GM20431 (cell line): Measurements from ENCODE around the gene FAM167B.
"Not testable (repeated sequence)": the region's sequence is repeated elsewhere in the genome, so short reads cannot be mapped to it uniquely, and the experiment has no call there.

Source experiments
- in situ Hi-C: fragments of 300-500 bp; cut with MseI, MboI; formaldehyde crosslinking; loops from one replicate; pipeline ENCODE4 v1.15.0; 2020; ENCODE audit warnings: low sequenced_read_pairs; ENCODE audit not compliant: unreplicated experiment

The FAM167B gene

DNA sequence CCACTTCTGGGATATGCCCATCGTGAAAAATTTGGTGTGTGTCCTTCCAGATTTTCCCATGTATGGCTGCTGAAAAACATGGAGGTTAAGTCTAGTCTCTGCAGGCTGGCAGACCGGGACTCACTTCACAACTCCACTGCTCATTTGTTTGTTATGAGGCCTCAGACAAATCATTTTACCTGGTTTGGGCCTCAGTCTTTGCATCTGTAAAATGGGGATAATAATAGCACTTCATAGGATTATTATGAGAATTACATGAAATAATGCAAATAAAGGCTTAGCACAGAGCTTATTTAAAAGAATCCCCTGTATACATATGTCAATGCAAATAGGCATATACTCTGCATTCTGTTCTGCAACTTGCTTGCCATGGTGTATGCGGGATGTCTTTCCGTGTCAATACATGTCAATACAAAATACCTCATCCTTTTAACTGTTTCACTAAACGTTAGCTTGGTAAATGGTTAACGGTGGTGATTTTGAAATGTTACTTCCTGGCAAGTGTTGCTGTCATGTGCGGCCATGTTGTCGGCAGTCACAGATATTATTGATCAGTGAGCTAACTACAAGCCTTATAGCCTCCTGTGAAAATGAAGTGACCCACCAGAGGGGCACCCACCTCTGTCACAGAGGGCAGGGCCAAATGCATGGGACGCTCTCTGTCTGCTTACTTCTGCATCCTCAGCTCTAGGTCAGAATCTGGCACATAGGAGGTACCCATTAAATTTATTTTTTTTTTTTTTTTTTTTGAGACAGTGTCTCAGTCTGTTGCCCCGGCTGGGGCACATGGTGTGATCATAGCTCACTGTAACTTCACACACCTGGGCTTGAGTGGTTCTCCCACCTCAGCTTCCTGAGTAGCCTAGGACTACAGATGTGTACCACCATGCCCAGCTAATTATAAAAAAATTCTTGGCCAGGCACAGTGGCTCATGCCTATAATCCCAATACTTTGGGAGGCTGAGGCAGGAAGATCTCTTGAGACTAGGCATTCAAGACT is 8.3 kb downstream of the FAM167B start:
- in situ Hi-C loops, result no loop called here

GRCh38 chr1:32256473-32257226 is 9.6 kb downstream of the FAM167B start:
- in situ Hi-C loops, result no loop called here

GRCh38 chr1:32257227-32257508 is 10.1 kb downstream of the FAM167B start:
- in situ Hi-C loops, result no loop called here

DNA sequence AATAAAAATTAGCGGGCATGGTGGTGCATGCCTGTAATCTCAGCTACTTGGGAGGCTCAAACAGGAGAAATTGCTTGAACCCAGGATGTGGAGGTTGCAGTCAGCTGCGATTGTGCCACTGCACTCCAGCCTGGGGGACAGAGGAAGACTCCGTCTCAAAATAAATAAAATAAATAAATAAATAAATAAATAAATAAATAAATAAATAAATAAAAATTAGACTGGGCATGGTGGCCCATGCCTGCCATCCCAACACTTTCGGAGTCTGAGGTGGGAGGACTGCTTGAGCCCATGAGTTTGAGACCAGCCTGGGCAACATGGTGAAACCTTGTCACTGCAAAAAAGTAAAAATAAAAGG is 16.2 kb downstream of the FAM167B start:
- in situ Hi-C loops, result not testable (repeated sequence)

DNA sequence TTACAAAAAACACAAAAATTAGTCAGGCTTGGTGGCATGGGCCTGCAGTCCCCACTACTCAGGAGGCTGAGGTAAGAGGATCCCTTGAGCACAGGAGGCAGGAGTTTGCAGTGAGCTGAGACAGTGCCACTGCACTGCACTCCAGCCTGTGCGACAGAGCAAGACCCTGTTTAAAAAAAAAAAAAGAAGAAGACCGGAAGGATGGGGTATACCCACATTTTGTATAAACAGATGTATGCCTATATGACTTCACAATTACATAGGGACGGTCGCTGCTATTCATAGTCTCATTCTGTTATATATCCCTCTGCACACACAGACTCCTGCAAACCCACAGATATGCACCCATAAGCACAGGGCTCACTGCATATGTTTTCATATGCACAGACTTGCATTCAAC is 16.7 kb downstream of the FAM167B start:
- in situ Hi-C loops, result no loop called here

GRCh38 chr1:32265846-32266245 is 18.8 kb downstream of the FAM167B start:
- in situ Hi-C loops, result no loop called here

DNA sequence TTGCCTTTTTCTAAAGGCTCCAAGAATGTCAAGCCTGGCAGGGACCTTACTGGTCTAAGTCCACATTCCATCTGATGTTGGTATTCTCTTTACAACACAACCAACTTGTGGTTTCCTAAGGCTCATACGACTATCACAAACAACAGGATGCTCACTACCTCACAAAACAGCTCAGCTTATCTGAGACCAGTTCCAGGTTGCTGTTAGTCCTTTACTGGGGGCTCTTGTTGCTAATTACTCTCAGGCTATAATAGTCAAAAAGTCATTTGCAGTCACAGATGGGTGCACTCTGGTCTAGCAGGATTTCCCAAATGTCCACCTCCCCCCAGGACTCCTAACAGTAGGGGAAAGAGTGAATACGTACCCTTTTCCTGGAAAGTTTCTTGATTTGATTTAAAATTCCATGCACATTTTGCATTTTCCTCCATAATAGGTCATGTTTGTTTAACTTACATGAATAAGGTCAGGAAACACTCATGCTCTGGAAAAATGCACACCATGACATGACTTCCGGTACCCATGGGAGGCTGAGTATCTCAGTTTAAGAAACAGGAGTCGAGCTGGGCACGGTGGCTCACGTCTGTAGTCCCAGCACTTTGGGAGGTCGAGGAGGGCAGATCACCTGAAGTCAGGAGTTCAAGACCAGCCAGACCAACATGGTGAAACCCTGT is 20.0 kb downstream of the FAM167B start:
- in situ Hi-C loops, result no loop called here

GRCh38 chr1:32269744-32270143 is 22.7 kb downstream of the FAM167B start:
- in situ Hi-C loops, result no loop called here

DNA sequence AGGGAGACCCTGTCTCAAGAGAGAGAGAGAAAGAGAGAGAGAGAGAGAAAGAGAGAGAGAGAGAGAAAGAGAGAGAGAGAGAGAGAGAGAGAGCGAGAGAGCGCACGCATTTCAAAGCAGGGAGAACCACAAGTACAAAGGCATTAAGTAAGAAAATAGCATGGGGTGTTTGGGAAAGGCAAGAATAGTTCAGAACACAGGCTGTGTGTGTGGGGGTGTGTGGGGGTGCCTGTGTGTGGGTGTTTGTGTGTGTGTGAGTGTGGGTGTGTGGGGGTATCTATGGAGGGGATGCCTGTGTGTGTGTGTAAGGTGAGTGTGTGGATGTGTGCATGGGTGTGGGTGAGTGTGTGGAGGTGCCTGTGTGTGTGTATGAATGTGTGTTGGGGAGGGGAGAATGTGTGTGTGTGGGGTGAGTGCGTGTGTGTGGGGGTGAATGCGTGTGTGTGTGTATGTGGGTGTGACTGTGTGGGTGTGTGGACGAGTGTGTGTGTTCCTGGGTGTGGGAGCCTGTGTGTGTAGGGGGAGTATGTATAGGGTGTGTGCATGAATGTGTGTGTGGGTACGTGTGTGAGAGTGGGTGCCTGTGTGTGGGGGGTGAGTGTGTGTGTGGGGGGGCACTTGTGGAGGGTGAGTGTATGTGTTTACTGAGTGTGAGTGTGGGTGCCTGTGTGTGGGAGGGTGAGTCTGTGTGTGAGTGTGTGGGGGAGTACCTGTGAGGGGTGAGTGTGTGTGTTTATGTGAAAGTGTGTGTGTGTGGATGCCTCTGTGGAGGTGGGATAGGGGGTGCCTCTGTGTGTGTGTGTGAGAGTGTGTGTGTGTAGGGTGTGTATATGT is 25.8 kb downstream of the FAM167B start:
- in situ Hi-C loops, result no loop called here

GRCh38 chr1:32273391-32274208 is 26.6 kb downstream of the FAM167B start:
- in situ Hi-C loops, result no loop called here

- in situ Hi-C loops, result no loop called here
Measured at GRCh38 chr1:32274646-32275340, 27.8 kb downstream of the FAM167B start.

GRCh38 chr1:32275424-32275823 is 28.4 kb downstream of the FAM167B start:
- in situ Hi-C loops, result no loop called here

DNA sequence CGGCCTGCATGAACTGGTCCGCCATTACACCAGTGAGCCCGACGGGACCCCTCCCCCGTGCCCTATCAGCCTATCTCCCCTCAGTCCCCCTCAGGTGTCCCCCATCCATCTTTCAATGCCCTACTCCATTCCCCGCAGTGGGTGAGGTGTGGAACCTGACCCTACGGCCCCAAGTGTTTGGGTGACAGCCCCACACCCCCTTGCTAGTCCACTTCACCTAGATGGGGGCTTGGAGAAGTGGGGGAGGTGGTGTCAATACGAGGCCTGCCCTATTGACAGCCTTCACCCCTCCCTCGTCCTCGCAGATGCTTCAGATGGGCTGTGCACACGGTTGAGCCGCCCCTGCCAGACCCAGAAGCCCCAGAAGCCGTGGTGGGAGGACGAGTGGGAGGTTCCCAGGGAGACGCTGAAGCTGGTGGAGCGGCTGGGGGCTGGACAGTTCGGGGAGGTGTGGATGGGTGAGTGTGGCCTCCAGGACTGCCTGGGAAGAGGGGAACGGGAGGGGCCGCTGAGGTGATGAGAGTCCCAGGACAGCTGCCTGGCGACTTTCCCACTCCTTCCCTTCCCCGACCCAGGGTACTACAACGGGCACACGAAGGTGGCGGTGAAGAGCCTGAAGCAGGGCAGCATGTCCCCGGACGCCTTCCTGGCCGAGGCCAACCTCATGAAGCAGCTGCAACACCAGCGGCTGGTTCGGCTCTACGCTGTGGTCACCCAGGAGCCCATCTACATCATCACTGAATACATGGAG is 29.2 kb downstream of the FAM167B start:
- in situ Hi-C loops, result no loop called here

GRCh38 chr1:32284777-32285176 is 37.8 kb downstream of the FAM167B start:
- in situ Hi-C loops, result not testable (repeated sequence)

DNA sequence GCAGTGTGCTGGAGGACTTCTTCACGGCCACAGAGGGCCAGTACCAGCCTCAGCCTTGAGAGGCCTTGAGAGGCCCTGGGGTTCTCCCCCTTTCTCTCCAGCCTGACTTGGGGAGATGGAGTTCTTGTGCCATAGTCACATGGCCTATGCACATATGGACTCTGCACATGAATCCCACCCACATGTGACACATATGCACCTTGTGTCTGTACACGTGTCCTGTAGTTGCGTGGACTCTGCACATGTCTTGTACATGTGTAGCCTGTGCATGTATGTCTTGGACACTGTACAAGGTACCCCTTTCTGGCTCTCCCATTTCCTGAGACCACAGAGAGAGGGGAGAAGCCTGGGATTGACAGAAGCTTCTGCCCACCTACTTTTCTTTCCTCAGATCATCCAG is 38.6 kb downstream of the FAM167B start:
- in situ Hi-C loops, result no loop called here

GRCh38 chr1:32286763-32287162 is 39.7 kb downstream of the FAM167B start:
- in situ Hi-C loops, result no loop called here

- in situ Hi-C loops, result no loop called here
Measured at GRCh38 chr1:32289256-32289655, 42.2 kb downstream of the FAM167B start.

DNA sequence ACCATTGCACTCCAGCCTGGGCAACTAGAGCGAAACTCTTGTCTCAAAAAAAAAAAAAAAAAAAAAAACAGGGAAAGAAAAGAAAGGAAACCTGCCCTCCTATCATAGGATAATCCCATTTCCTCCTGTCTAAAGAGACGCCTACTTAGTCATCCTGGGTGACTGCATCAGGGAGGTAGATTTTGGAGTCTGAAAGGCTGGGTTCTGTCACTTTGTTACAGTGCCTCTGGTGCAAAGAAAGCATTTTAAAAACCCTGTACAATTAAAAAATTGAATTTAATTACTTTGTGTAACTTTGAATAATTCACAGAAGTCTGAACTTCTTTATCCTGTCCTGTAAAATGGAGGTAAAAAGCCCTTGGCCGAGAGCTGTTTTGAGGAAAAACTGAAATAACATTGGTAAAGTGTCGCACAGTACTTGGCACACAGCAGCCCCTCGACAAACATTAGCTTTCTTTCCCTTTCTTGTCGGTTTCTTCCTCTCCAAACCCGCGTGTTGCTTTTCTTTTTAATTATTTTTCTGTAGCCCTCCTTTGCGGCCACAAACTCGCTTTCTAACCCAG is 44.2 kb downstream of the FAM167B start:
- in situ Hi-C loops, result no loop called here
